MM.1S (cell line): Measurements from ENCODE around the gene PMVK.

ENCODE experiments used
- EZH2phosphoT487 ChIP-seq: fragments of 300-600 bp; sonication (generic); IDR thresholded peaks from 2 replicates; pipeline ENCODE4 v1.6.1; 2018; ENCODE audit warnings: antibody characterized with exemption, low read length
- TF ChIP-seq, protein P1 (sequence below): fragments of 300-600 bp; sonication (generic); IDR thresholded peaks from 2 replicates; pipeline ENCODE4 v1.5.1; 2016; ENCODE audit warnings: antibody characterized with exemption, low read length, mixed read lengths

DNA sequence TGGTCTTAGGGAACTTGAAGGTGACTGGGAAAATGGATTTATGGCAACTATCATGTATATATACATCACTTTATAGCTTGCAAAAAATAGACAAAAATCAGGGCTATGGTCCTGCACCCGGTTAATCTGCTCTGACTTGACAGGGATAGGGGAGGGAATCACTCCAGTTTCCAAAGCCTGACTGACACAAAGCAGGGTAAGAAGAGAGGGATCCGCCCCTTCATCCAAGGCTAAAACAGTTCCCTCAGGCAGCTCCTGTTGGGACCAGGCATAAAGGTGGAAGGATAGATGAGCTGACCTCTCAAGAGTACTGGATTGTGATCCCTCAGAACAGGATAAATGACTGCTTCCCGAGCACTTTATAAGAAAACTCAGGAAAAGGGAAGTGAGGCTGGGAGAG, 18.0 kb upstream of the PMVK start:
- TF ChIP-seq, protein P1, sequence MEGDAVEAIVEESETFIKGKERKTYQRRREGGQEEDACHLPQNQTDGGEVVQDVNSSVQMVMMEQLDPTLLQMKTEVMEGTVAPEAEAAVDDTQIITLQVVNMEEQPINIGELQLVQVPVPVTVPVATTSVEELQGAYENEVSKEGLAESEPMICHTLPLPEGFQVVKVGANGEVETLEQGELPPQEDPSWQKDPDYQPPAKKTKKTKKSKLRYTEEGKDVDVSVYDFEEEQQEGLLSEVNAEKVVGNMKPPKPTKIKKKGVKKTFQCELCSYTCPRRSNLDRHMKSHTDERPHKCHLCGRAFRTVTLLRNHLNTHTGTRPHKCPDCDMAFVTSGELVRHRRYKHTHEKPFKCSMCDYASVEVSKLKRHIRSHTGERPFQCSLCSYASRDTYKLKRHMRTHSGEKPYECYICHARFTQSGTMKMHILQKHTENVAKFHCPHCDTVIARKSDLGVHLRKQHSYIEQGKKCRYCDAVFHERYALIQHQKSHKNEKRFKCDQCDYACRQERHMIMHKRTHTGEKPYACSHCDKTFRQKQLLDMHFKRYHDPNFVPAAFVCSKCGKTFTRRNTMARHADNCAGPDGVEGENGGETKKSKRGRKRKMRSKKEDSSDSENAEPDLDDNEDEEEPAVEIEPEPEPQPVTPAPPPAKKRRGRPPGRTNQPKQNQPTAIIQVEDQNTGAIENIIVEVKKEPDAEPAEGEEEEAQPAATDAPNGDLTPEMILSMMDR: no peak
- TF ChIP-seq EZH2phosphoT487: no peak
